ENCODE measurements around the gene SERPINB13. TPM values are rescaled to one million over a fixed set of nuclear protein-coding genes. Genes with fewer than 3 reads are reported as not detected.
"Not testable (repeated sequence)": the region's sequence is repeated elsewhere in the genome, so short reads cannot be mapped to it uniquely, and the experiment has no call there.

Gene SERPINB13
- total and polyA plus RNA-seq, 2 donors (not counting 1 experiment from before 2014, with no cell fraction given) = not detected

DNA sequence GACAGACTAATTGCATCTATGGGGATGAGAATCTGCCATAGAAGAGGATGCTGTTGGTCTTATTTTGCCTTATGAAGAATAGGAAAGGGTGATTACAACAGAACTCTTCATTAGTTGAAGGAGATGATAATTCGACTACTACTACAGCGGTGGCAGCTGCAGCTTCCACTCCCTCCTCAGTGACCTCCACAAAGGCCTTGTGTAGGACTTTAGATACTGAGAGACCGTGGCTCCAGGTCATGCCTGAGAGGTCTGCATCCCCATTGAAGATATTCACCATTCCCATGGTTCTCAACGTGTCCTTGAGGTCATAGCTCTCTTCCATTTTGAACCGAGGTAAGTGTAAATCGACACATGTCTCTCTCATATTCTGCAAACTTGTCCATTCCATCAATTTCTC, 50.6 kb downstream of the SERPINB13 start:
- H3K27me3 Mint-ChIP-seq = no peaks in the 10 kb centered on the region
- H3K27ac Mint-ChIP-seq = no peak overlapping the region
- Histone ChIP-seq H3K4me3 (ENCODE audit: control extremely low read depth in 1 of 5, extremely low read depth in 1 of 5, insufficient read depth in 1 of 5, low read depth in 2 of 5, low read length in 4 of 5) (no peak overlapping the region), H3K9ac (ENCODE audit: low read length) (no peak overlapping the region), H3K9me3 (ENCODE audit: control extremely low read depth in 1 of 3, control insufficient read depth in 2 of 3, insufficient read depth in 1 of 3, low read length in 2 of 3) (no peaks in the 10 kb centered on the region), H3K36me3 (replicated peaks in 1 of 2; ENCODE audit: control extremely low read depth in 1 of 2, control insufficient read depth in 1 of 2, extremely low read depth in 1 of 2, insufficient read depth in 2 of 2, low read length in 1 of 2) (no peaks in the 10 kb centered on the region), H3K4me1 (ENCODE audit: control insufficient read depth in 2 of 2, insufficient read depth in 2 of 2, low read length in 2 of 2) (no peaks in the 10 kb centered on the region), H2AFZ (ENCODE audit: insufficient read depth, low read depth, low read length, poor library complexity, severe bottlenecking) (no peak overlapping the region), H3K79me2 (ENCODE audit: control insufficient read depth, insufficient read depth, low read length) (no peaks in the 10 kb centered on the region), H3K27me3 (replicated peaks in 1 of 4; ENCODE audit: control extremely low read depth in 1 of 4, control insufficient read depth in 3 of 4, insufficient read depth in 4 of 4, low read length in 3 of 4) (no peaks in the 10 kb centered on the region), H3K4me2 (replicated peaks; ENCODE audit: low read depth, low read length, poor library complexity, severe bottlenecking) (no peak overlapping the region), H3K27ac (ENCODE audit: low read length in 2 of 2) (no peak overlapping the region), H4K20me1 (ENCODE audit: control insufficient read depth, insufficient read depth, low read length, poor library complexity, severe bottlenecking) (no peaks in the 10 kb centered on the region)
- CTCF ChIA-PET = no interaction called here
- no peaks in the 10 kb centered on the region for H3K4me1 Mint-ChIP-seq
- H3K9me3 Mint-ChIP-seq (ENCODE audit: insufficient read depth) = no peaks in the 10 kb centered on the region
- DNase-seq (no peak), ATAC-seq (ENCODE audit: low read depth) (no peak)
- no CpG with 5 or more reads among the region's 6 CpGs for WGBS (ENCODE audit: insufficient coverage)
- no peak for TF ChIP-seq EZH2 (IDR thresholded peaks at IDR 0.05; ENCODE audit: borderline replicate concordance, insufficient read depth, low read depth, low read length, poor library complexity, severe bottlenecking)
- no peak for TF ChIP-seq CTCF (IDR thresholded peaks at IDR 0.05)
- POLR2A ChIA-PET = no interaction called here
- H3K4me3 Mint-ChIP-seq = no peak overlapping the region
- intact Hi-C loops (cut with micrococcal nuclease) = no loop called here

- H3K27ac Mint-ChIP-seq; H3K4me2 ChIP-seq (replicated peaks; ENCODE audit: low read depth, low read length, poor library complexity, severe bottlenecking); H3K36me3 ChIP-seq (replicated peaks in 1 of 2; ENCODE audit: control extremely low read depth in 1 of 2, control insufficient read depth in 1 of 2, extremely low read depth in 1 of 2, insufficient read depth in 2 of 2, low read length in 1 of 2); H3K79me2 ChIP-seq (ENCODE audit: control insufficient read depth, insufficient read depth, low read length); H3K9me3 Mint-ChIP-seq (ENCODE audit: insufficient read depth); H3K4me1 ChIP-seq (ENCODE audit: control insufficient read depth in 2 of 2, insufficient read depth in 2 of 2, low read length in 2 of 2); H3K4me1 Mint-ChIP-seq; H3K4me3 Mint-ChIP-seq; H3K9ac ChIP-seq (ENCODE audit: low read length); H2AFZ ChIP-seq (ENCODE audit: insufficient read depth, low read depth, low read length, poor library complexity, severe bottlenecking); intact Hi-C loops (cut with micrococcal nuclease); H3K9me3 ChIP-seq (ENCODE audit: control extremely low read depth in 1 of 3, control insufficient read depth in 2 of 3, insufficient read depth in 1 of 3, low read length in 2 of 3); H4K20me1 ChIP-seq (ENCODE audit: control insufficient read depth, insufficient read depth, low read length, poor library complexity, severe bottlenecking); POLR2A ChIA-PET; CTCF ChIA-PET; DNase-seq; H3K27ac ChIP-seq (ENCODE audit: low read length in 2 of 2); H3K4me3 ChIP-seq (ENCODE audit: control extremely low read depth in 1 of 5, extremely low read depth in 1 of 5, insufficient read depth in 1 of 5, low read depth in 2 of 5, low read length in 4 of 5); H3K27me3 Mint-ChIP-seq; H3K27me3 ChIP-seq (replicated peaks in 1 of 4; ENCODE audit: control extremely low read depth in 1 of 4, control insufficient read depth in 3 of 4, insufficient read depth in 4 of 4, low read length in 3 of 4); ATAC-seq (ENCODE audit: low read depth): not testable (repeated sequence)
- WGBS (ENCODE audit: insufficient coverage) = 80% methylated on average over 1 of the region's 4 CpGs
Observed at GRCh38 chr18:63641157-63641680, 54.1 kb downstream of the SERPINB13 start.

- DNase-seq; CTCF ChIA-PET; H3K4me1 Mint-ChIP-seq; H3K4me3 ChIP-seq (ENCODE audit: control extremely low read depth in 1 of 5, extremely low read depth in 1 of 5, insufficient read depth in 1 of 5, low read depth in 2 of 5, low read length in 4 of 5); intact Hi-C loops (cut with micrococcal nuclease); H2AFZ ChIP-seq (ENCODE audit: insufficient read depth, low read depth, low read length, poor library complexity, severe bottlenecking); ATAC-seq (ENCODE audit: low read depth); H3K9me3 Mint-ChIP-seq (ENCODE audit: insufficient read depth); H3K4me1 ChIP-seq (ENCODE audit: control insufficient read depth in 2 of 2, insufficient read depth in 2 of 2, low read length in 2 of 2); H3K79me2 ChIP-seq (ENCODE audit: control insufficient read depth, insufficient read depth, low read length); H3K27ac ChIP-seq (ENCODE audit: low read length in 2 of 2); H3K27ac Mint-ChIP-seq; H4K20me1 ChIP-seq (ENCODE audit: control insufficient read depth, insufficient read depth, low read length, poor library complexity, severe bottlenecking); H3K4me3 Mint-ChIP-seq; H3K36me3 ChIP-seq (replicated peaks in 1 of 2; ENCODE audit: control extremely low read depth in 1 of 2, control insufficient read depth in 1 of 2, extremely low read depth in 1 of 2, insufficient read depth in 2 of 2, low read length in 1 of 2); H3K4me2 ChIP-seq (replicated peaks; ENCODE audit: low read depth, low read length, poor library complexity, severe bottlenecking); H3K9ac ChIP-seq (ENCODE audit: low read length); H3K27me3 ChIP-seq (replicated peaks in 1 of 4; ENCODE audit: control extremely low read depth in 1 of 4, control insufficient read depth in 3 of 4, insufficient read depth in 4 of 4, low read length in 3 of 4); H3K9me3 ChIP-seq (ENCODE audit: control extremely low read depth in 1 of 3, control insufficient read depth in 2 of 3, insufficient read depth in 1 of 3, low read length in 2 of 3); POLR2A ChIA-PET; H3K27me3 Mint-ChIP-seq: not testable (repeated sequence)
- WGBS (ENCODE audit: insufficient coverage) = 83% methylated on average over 1 of the region's 4 CpGs
Observed at GRCh38 chr18:63642668-63643356, 55.7 kb downstream of the SERPINB13 start.
